ENCODE data around the gene LYSMD4. TPM values are rescaled to one million over a fixed set of nuclear protein-coding genes. Genes with fewer than 3 reads are reported as not detected.

LYSMD4 gene
- total RNA-seq, 1 experiment from 2014 or later = 14.9 TPM

- no peaks in the 10 kb centered on the region for H3K4me1 Mint-ChIP-seq
- TF ChIP-seq E2F1 (CRISPR knock-in tag; IDR thresholded peaks at IDR 0.05) (no peak), CREM (CRISPR knock-in tag; IDR thresholded peaks at IDR 0.05) (no peak)
- POLR2A ChIA-PET = no interaction called here
- H3K27me3 Mint-ChIP-seq (ENCODE audit: low read depth) = no peaks in the 10 kb centered on the region
- no peak overlapping the region for H3K27ac Mint-ChIP-seq
- no peak for DNase-seq (ENCODE audit: low spot score)
- peaks cover 27% of the 10 kb centered on the region for H3K9me3 Mint-ChIP-seq
- CTCF ChIA-PET = interaction anchor here (1.5 kb wide), 1 partner anchor 22 kb away, joined by 3 read pairs; no protein-coding TSS in a partner anchor
- no peak overlapping the region for H3K4me3 Mint-ChIP-seq
- peaks cover 64% of the 10 kb centered on the region for H3K36me3 Mint-ChIP-seq
- ATAC-seq = no peak
Observed at GRCh38 chr15:99682455-99682854, 50.8 kb downstream of the LYSMD4 start.

- DNase-seq (ENCODE audit: low spot score) (no peak), ATAC-seq (no peak)
- TF ChIP-seq FOXJ3 (CRISPR knock-in tag; IDR thresholded peaks at IDR 0.05; ENCODE audit: borderline replicate concordance) (no peak), MXD4 (CRISPR knock-in tag; IDR thresholded peaks at IDR 0.05; ENCODE audit: borderline replicate concordance) (no peak), JUN (CRISPR knock-in tag; IDR thresholded peaks at IDR 0.05) (no peak), MYBL2 (CRISPR knock-in tag; IDR thresholded peaks at IDR 0.05) (no peak), HMGA2 (CRISPR knock-in tag; IDR thresholded peaks at IDR 0.05) (no peak), ZMAT4 (CRISPR knock-in tag; IDR thresholded peaks at IDR 0.05) (no peak), SP1 (CRISPR knock-in tag; conservative IDR thresholded peaks at IDR 0.05) (no peak), SMAD4 (CRISPR knock-in tag; IDR thresholded peaks at IDR 0.05) (no peak), ZBTB21 (CRISPR knock-in tag; IDR thresholded peaks at IDR 0.05; ENCODE audit: borderline replicate concordance) (no peak), ETV6 (CRISPR knock-in tag; IDR thresholded peaks at IDR 0.05) (no peak), CREM (CRISPR knock-in tag; IDR thresholded peaks at IDR 0.05) (no peak), ZNF317 (CRISPR knock-in tag; IDR thresholded peaks at IDR 0.05; ENCODE audit: borderline replicate concordance, low read depth) (no peak)
- Mint-ChIP-seq H3K4me3 (no peak overlapping the region), H3K4me1 (no peaks in the 10 kb centered on the region), H3K36me3 (peaks cover 69% of the 10 kb centered on the region), H3K27me3 (ENCODE audit: low read depth) (no peaks in the 10 kb centered on the region), H3K27ac (no peak overlapping the region), H3K9me3 (peaks cover 27% of the 10 kb centered on the region)
- CTCF ChIA-PET = interaction anchor here (1.5 kb wide), 1 partner anchor 23 kb away, joined by 3 read pairs; no protein-coding TSS in a partner anchor
- POLR2A ChIA-PET = no interaction called here
Observed at GRCh38 chr15:99681990-99682389, 51.2 kb downstream of the LYSMD4 start.

- Mint-ChIP-seq H3K4me1 (no peaks in the 10 kb centered on the region), H3K27me3 (ENCODE audit: low read depth) (no peaks in the 10 kb centered on the region), H3K9me3 (peaks cover 13% of the 10 kb centered on the region), H3K36me3 (peaks cover 65% of the 10 kb centered on the region), H3K27ac (no peak overlapping the region), H3K4me3 (no peak overlapping the region)
- ChIA-PET CTCF (no interaction called here), POLR2A (no interaction called here)
- TF ChIP-seq ZNF232 (CRISPR knock-in tag; IDR thresholded peaks at IDR 0.05) (no peak), NFYB (CRISPR knock-in tag; conservative IDR thresholded peaks at IDR 0.05; ENCODE audit: low read depth) (no peak), ZNF138 (CRISPR knock-in tag; conservative IDR thresholded peaks at IDR 0.05) (no peak), CREB1 (CRISPR knock-in tag; IDR thresholded peaks at IDR 0.05) (no peak), MXD4 (CRISPR knock-in tag; IDR thresholded peaks at IDR 0.05; ENCODE audit: borderline replicate concordance) (no peak), IRF1 (CRISPR knock-in tag; IDR thresholded peaks at IDR 0.05) (no peak), ELF4 (CRISPR knock-in tag; IDR thresholded peaks at IDR 0.05; ENCODE audit: low read depth) (no peak), ZNF263 (CRISPR knock-in tag; IDR thresholded peaks at IDR 0.05; ENCODE audit: low read depth) (no peak), FOXJ3 (CRISPR knock-in tag; IDR thresholded peaks at IDR 0.05; ENCODE audit: borderline replicate concordance) (no peak), ZSCAN18 (CRISPR knock-in tag; IDR thresholded peaks at IDR 0.05) (no peak), SP1 (CRISPR knock-in tag; conservative IDR thresholded peaks at IDR 0.05) (no peak), MAX (CRISPR knock-in tag; IDR thresholded peaks at IDR 0.05) (no peak), AFF4 (CRISPR knock-in tag; IDR thresholded peaks at IDR 0.05; ENCODE audit: borderline replicate concordance) (no peak)
- ATAC-seq = no peak
- DNase-seq (ENCODE audit: low spot score) = no peak
Observed at GRCh38 chr15:99680276-99680675, 53.0 kb downstream of the LYSMD4 start.
